H1 (cell line): ENCODE data around the gene C19orf25. TPM values are rescaled to one million over a fixed set of nuclear protein-coding genes. Genes with fewer than 3 reads are reported as not detected.

ENCODE experiments used
- CTCF ChIA-PET: fragments of 300-600 bp; sonication (Branson Sonifier 250); formaldehyde crosslinking; loops from one replicate; lab custom pipeline; 2021; ENCODE audit not compliant: partially characterized antibody; lab: Charles Lee
- POLR2A ChIA-PET: fragments of 300-600 bp; sonication (Branson Sonifier 250); formaldehyde crosslinking; loops from one replicate; lab custom pipeline; 2021; ENCODE audit warnings: inconsistent platforms; ENCODE audit not compliant: partially characterized antibody; lab: Charles Lee
- DNase-seq, 2 experiments: peaks; one replicate each; pipeline versions ENCODE4 v3.0.0 to v3.0.0-alpha.2; 2010 to 2022; ENCODE audit warnings: low spot score in 2 of 2, low read depth in 1 of 2, mixed read lengths in 1 of 2
- FAIRE-seq: peaks from 2 replicates; lab custom pipeline; 2011; peaks lifted over from hg19 to GRCh38; lab: Jason Lieb, UNC
- H2AFZ ChIP-seq: 2 replicates; pipeline ENCODE4 v1.8.1; 2012; ENCODE audit warnings: low read length, inconsistent platforms
- H2AK5ac ChIP-seq: 2 replicates; pipeline ENCODE4 v1.6.1; 2013; ENCODE audit warnings: low read depth, low read length
- H2BK120ac ChIP-seq: replicated peaks from 2 replicates; pipeline ENCODE3; 2013; ENCODE audit warnings: low read depth, low read length, inconsistent platforms
- H2BK12ac ChIP-seq: 2 replicates; pipeline ENCODE4 v1.6.1; 2013; ENCODE audit warnings: low read depth, low read length
- H2BK15ac ChIP-seq: 2 replicates; pipeline ENCODE4 v1.6.1; 2013; ENCODE audit warnings: low read length
- H2BK20ac ChIP-seq: 2 replicates; pipeline ENCODE4 v1.6.1; 2013; ENCODE audit warnings: low read length
- H2BK5ac ChIP-seq: 2 replicates; pipeline ENCODE4 v1.6.1; 2013; ENCODE audit warnings: low read depth, low read length
- H3K14ac ChIP-seq: 2 replicates; pipeline ENCODE4 v1.6.1; 2013; ENCODE audit warnings: inconsistent platforms; ENCODE audit not compliant: insufficient read length
- H3K18ac ChIP-seq: 2 replicates; pipeline ENCODE4 v1.6.1; 2013; ENCODE audit warnings: low read length; ENCODE audit errors: extremely low read depth
- H3K23ac ChIP-seq: 2 replicates; pipeline ENCODE4 v1.6.1; 2013; ENCODE audit warnings: inconsistent platforms; ENCODE audit not compliant: insufficient read length
- H3K23me2 ChIP-seq: 2 replicates; pipeline ENCODE4 v1.6.1; 2013; ENCODE audit warnings: low read depth, low read length
- H3K27ac ChIP-seq: 2 replicates; pipeline ENCODE4 v1.6.1; 2011; ENCODE audit warnings: low read depth, low read length, inconsistent platforms
- H3K27me3 ChIP-seq, 4 experiments: replicated peaks in 1 of 4; 1 replicate in 1 of 4; 2 replicates in 3 of 4; pipeline versions ENCODE4 v1.6.1 to v1.8.1; 2011 to 2013; ENCODE audit warnings: low read length in 3 of 4, mild to moderate bottlenecking in 3 of 4, inconsistent platforms in 2 of 4, mixed read lengths in 2 of 4, moderate library complexity in 1 of 4; ENCODE audit not compliant: control insufficient read depth in 3 of 4, insufficient read depth in 3 of 4; ENCODE audit errors: extremely low read depth in 1 of 4
- H3K36me3 ChIP-seq, 4 experiments: 2 replicates each; pipeline versions ENCODE4 v1.6.1 to v1.8.1; 2011 to 2013; ENCODE audit warnings: mild to moderate bottlenecking in 4 of 4, low read length in 3 of 4, moderate library complexity in 2 of 4, control low read depth in 1 of 4, inconsistent platforms in 1 of 4; ENCODE audit not compliant: insufficient read depth in 4 of 4, control insufficient read depth in 2 of 4
- H3K4ac ChIP-seq: replicated peaks from 2 replicates; pipeline ENCODE3; 2013; ENCODE audit warnings: low read length, low read depth, mixed read lengths, inconsistent platforms; ENCODE audit not compliant: insufficient read length
- H3K4me1 ChIP-seq, 4 experiments: replicated peaks in 1 of 4; 1 replicate in 1 of 4; 2 replicates in 3 of 4; pipeline versions ENCODE4 v1.6.1 to v1.8.1; 2011 to 2013; ENCODE audit warnings: low read length in 3 of 4, inconsistent platforms in 2 of 4, mixed read lengths in 1 of 4; ENCODE audit not compliant: insufficient read depth in 4 of 4, control insufficient read depth in 3 of 4
- H3K4me2 ChIP-seq, 2 experiments: 2 replicates each; pipeline versions ENCODE4 v1.6.1 to v1.8.1; 2011 to 2013; ENCODE audit warnings: low read depth in 2 of 2, low read length in 2 of 2, control low read depth in 1 of 2, inconsistent platforms in 1 of 2, mild to moderate bottlenecking in 1 of 2; ENCODE audit not compliant: insufficient read depth in 1 of 2
- H3K4me3 ChIP-seq, 4 experiments: fragments of 200-600, 300-600 bp in 1 of 4; sonication (generic), shearing (Covaris generic), sonication (Bioruptor Twin) in 1 of 4; 2 replicates each; pipeline versions ENCODE4 v1.5.1 to v1.8.1; 2011 to 2016; ENCODE audit warnings: low read length in 4 of 4, low read depth in 3 of 4, control low read depth in 2 of 4, inconsistent platforms in 2 of 4, mild to moderate bottlenecking in 2 of 4, mixed read lengths in 1 of 4, moderate library complexity in 1 of 4; ENCODE audit not compliant: insufficient read depth in 2 of 4; ENCODE audit errors: extremely low read depth in 1 of 4
- H3K56ac ChIP-seq: replicated peaks from 2 replicates; pipeline ENCODE3; 2013; ENCODE audit warnings: low read depth, mild to moderate bottlenecking, mixed read lengths, low read length, inconsistent platforms; ENCODE audit not compliant: insufficient read length
- H3K79me1 ChIP-seq: 2 replicates; pipeline ENCODE4 v1.6.1; 2013; ENCODE audit warnings: low read depth, low read length, control low read depth
- H3K79me2 ChIP-seq, 2 experiments: 2 replicates each; pipeline versions ENCODE4 v1.6.1 to v1.8.1; 2012 to 2013; ENCODE audit warnings: low read length in 2 of 2, mild to moderate bottlenecking in 2 of 2, inconsistent platforms in 1 of 2; ENCODE audit not compliant: insufficient read depth in 2 of 2, control insufficient read depth in 1 of 2
- H3K9ac ChIP-seq, 4 experiments: replicated peaks in 1 of 4; 1 replicate in 1 of 4; 2 replicates in 3 of 4; pipeline versions ENCODE4 v1.6.1 to v1.8.1; 2011 to 2013; ENCODE audit warnings: low read depth in 3 of 4, low read length in 3 of 4, control low read depth in 2 of 4, mild to moderate bottlenecking in 2 of 4, moderate library complexity in 2 of 4, inconsistent platforms in 1 of 4; ENCODE audit errors: extremely low read depth in 1 of 4
- H3K9me3 ChIP-seq, 2 experiments: 2 replicates each; pipeline versions ENCODE4 v1.6.1 to v1.8.1; 2012 to 2013; ENCODE audit warnings: mild to moderate bottlenecking in 2 of 2, moderate library complexity in 2 of 2, control low read depth in 1 of 2, inconsistent platforms in 1 of 2, low read depth in 1 of 2, low read length in 1 of 2, mixed read lengths in 1 of 2; ENCODE audit not compliant: insufficient read depth in 2 of 2
- H4K20me1 ChIP-seq, 2 experiments: replicated peaks in 1 of 2; 2 replicates each; pipeline versions ENCODE3 to v1.8.1; 2011 to 2013; ENCODE audit warnings: inconsistent platforms in 2 of 2, low read length in 2 of 2, mild to moderate bottlenecking in 1 of 2; ENCODE audit not compliant: insufficient read depth in 2 of 2, control insufficient read depth in 1 of 2
- H4K5ac ChIP-seq: 2 replicates; pipeline ENCODE4 v1.6.1; 2013; ENCODE audit warnings: low read length, low read depth, mixed read lengths, inconsistent platforms; ENCODE audit not compliant: insufficient read length
- H4K8ac ChIP-seq: 2 replicates; pipeline ENCODE4 v1.8.0; 2013; ENCODE audit warnings: mild to moderate bottlenecking, moderate library complexity, low read length, inconsistent platforms; ENCODE audit not compliant: insufficient read depth; ENCODE audit errors: extremely low read depth
- H4K91ac ChIP-seq: replicated peaks from 2 replicates; pipeline ENCODE3; 2013; ENCODE audit warnings: low read length, mixed read lengths, inconsistent platforms; ENCODE audit not compliant: insufficient read length
- BACH1 ChIP-seq: IDR thresholded peaks from 2 replicates; pipeline ENCODE4 v1.6.1; 2012; ENCODE audit warnings: low read length, improper control_type of control experiment
- CTCF ChIP-seq, 3 experiments: IDR thresholded peaks; 1 replicate in 2 of 3; 2 replicates in 1 of 3; pipeline versions ENCODE4 v1.5.1 to v1.6.1; 2011; ENCODE audit warnings: low read length in 3 of 3, mild to moderate bottlenecking in 3 of 3, inconsistent platforms in 2 of 3, low read depth in 1 of 3, moderate library complexity in 1 of 3; ENCODE audit not compliant: insufficient read depth in 1 of 3; ENCODE audit errors: control extremely low read depth in 1 of 3
- RAD21 ChIP-seq, 2 experiments: IDR thresholded peaks in 1 of 2; conservative IDR thresholded peaks in 1 of 2; 2 replicates each; pipeline ENCODE4 v1.6.1; 2011; ENCODE audit warnings: low read depth in 2 of 2, low read length in 2 of 2, improper control_type of control experiment in 1 of 2, inconsistent platforms in 1 of 2, mild to moderate bottlenecking in 1 of 2, moderate library complexity in 1 of 2
- WGBS, 2 experiments: shearing (Covaris generic) in 1 of 2; methylation state at CpG; one replicate each; pipeline versions ENCODE4 v1.1.6 to v1.1.7; 2013 to 2015; ENCODE audit warnings: low lambda C conversion rate in 2 of 2, mixed read lengths in 2 of 2, inconsistent platforms in 1 of 2, low coverage in 1 of 2, missing lambda C conversion rate in 1 of 2; ENCODE audit not compliant: insufficient replicate concordance in 2 of 2, insufficient coverage in 1 of 2, insufficient read length in 1 of 2; ENCODE audit errors: extremely low coverage in 1 of 2, missing lambda C conversion rate in 1 of 2; 5-methylcytosine and 5-hydroxymethylcytosine counted together
- polyA plus RNA-seq, 7 experiments: library from polyadenylated mRNA; depleted of rRNA in 3 of 7; stranded (reverse) in 5 of 7; unstranded in 2 of 7; fragments of >200 nt in 5 of 7; fragments of 200-250 nt in 2 of 7; gene quantifications; 1 replicate in 5 of 7; 2 replicates in 1 of 7; 4 replicates in 1 of 7; pipeline versions ENCODE4 v1.2.1 to v1.2.3, GENCODE V29; 2011 to 2013; ENCODE audit warnings: missing spikeins in 2 of 7, mixed read lengths in 2 of 7
- total RNA-seq: library from RNA; stranded (reverse); fragmentation: NEBNext Ultra II Directional; extraction: Animal tissue kit (Norgen Biotek cat#: 25700); gene quantifications from 2 replicates; pipeline ENCODE4 v1.2.1, GENCODE V29; 2021

C19orf25 gene
- total and polyA plus RNA-seq, 2 of the 8 experiments (the other 6 are each of a cell fraction or from before 2014, with no cell fraction given): 41.3 to 67.4 TPM

DNA sequence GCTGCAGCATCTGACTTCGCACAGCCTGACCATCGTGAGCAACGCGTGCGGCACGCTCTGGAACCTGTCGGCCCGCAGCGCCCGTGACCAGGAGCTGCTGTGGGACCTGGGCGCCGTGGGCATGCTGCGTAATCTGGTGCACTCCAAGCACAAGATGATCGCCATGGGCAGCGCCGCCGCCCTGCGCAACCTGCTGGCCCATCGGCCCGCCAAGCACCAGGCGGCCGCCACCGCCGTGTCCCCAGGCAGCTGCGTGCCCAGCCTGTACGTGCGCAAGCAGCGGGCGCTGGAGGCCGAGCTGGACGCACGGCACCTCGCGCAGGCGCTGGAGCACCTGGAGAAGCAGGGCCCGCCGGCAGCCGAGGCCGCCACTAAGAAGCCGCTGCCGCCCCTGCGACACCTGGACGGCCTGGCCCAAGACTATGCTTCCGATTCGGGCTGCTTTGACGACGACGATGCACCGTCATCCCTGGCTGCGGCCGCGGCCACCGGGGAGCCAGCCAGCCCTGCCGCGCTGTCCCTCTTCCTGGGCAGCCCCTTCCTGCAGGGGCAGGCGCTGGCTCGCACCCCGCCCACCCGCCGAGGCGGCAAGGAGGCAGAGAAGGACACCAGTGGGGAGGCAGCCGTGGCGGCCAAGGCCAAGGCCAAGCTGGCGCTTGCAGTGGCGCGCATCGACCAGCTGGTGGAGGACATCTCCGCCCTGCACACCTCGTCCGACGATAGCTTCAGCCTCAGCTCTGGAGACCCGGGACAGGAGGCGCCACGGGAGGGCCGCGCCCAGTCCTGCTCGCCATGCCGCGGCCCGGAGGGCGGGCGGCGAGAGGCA lies 13.6 kb downstream of the C19orf25 start:
- Histone ChIP-seq H3K79me2 (no peaks in the 10 kb centered on the region), H4K8ac (peak overlapping the region; percentile 89; the same call in 1 of the 2 replicates), H3K27me3 (peaks cover 56 to 66% (median 64%) of the 10 kb centered on the region in 4 experiments), H3K27ac (no peak overlapping the region), H2BK5ac (no peak overlapping the region), H3K14ac (no peak overlapping the region), H3K4ac (no peak overlapping the region), H2AFZ (no peak overlapping the region), H3K4me1 (peaks cover 0 to 40% (median 21%) of the 10 kb centered on the region in 4 experiments; a peak in 5 of 7 replicates), H3K79me1 (no peaks in the 10 kb centered on the region), H3K18ac (no peak overlapping the region), H3K56ac (no peak overlapping the region), H2BK120ac (no peak overlapping the region), H2BK12ac (no peak overlapping the region), H4K5ac (no peak overlapping the region), H3K23me2 (peaks cover 8% of the 10 kb centered on the region; the same call in 1 of the 2 replicates), H3K23ac (no peak overlapping the region), H3K4me2 (peak overlapping the region; percentile 24 to 68; a peak in 3 of 4 replicates), H2BK15ac (no peak overlapping the region; the same call in 1 of the 2 replicates), H3K36me3 (peaks cover 0 to 41% (median 0%) of the 10 kb centered on the region in 4 experiments; a peak in 4 of 8 replicates), H2BK20ac (no peak overlapping the region), H4K91ac (no peak overlapping the region), H4K20me1 (peaks cover 10 to 31% of the 10 kb centered on the region in 2 experiments), H3K9ac (no peak overlapping the region), H3K9me3 (peaks cover 0 to 7% of the 10 kb centered on the region in 2 experiments; a peak in 1 of 4 replicates), H2AK5ac (peak overlapping the region; percentile 39; the same call in 1 of the 2 replicates), H3K4me3 (peak overlapping the region in 1 of 4 experiments; percentile 51; a peak in 2 of 8 replicates)
- WGBS, 2 experiments: 51% methylated on average over 38 of the region's 83 CpGs; no CpG with 5 or more reads in 1 of the 2 experiments
- CTCF ChIA-PET: interaction anchor here (0.6 to 5.5 kb wide), 18 partner anchors 8 to 81 kb away, joined by 3 to 53 read pairs (median 4); partner anchors contain the start of gene REEP6
- no peak for FAIRE-seq
- peak in 1 of 2 experiments; percentile 85 for DNase-seq
- POLR2A ChIA-PET: interaction anchor here (0.5 to 5.5 kb wide), 11 partner anchors 8 to 1849 kb away, joined by 3 to 72 read pairs (median 5); partner anchors contain the start of genes APC2 and CIRBP
- TF ChIP-seq RAD21 (IDR thresholded peaks at IDR 0.05 in 1 of 2, conservative IDR thresholded peaks at IDR 0.05 in 1 of 2; ENCODE audit: low read depth in 2 of 2, low read length in 2 of 2) (peak; percentile 19 to 39; a peak in 3 of 4 replicates), CTCF (IDR thresholded peaks at IDR 0.05; ENCODE audit: control extremely low read depth in 1 of 3, insufficient read depth in 1 of 3, low read depth in 1 of 3, low read length in 3 of 3) (peak; percentile 50 to 87 (median 73)), BACH1 (peak; percentile 5; the same call in 1 of the 2 replicates)
